HG02852 (cell line): ENCODE data around the gene TAF1B.

ENCODE experiments used
- ATAC-seq: cut with Tn5 transposase; IDR thresholded peaks from one replicate; pipeline ENCODE4 v1.9.1; 2021; ENCODE audit warnings: mild to moderate bottlenecking, moderate library complexity; ENCODE audit not compliant: unreplicated experiment

TAF1B gene

DNA sequence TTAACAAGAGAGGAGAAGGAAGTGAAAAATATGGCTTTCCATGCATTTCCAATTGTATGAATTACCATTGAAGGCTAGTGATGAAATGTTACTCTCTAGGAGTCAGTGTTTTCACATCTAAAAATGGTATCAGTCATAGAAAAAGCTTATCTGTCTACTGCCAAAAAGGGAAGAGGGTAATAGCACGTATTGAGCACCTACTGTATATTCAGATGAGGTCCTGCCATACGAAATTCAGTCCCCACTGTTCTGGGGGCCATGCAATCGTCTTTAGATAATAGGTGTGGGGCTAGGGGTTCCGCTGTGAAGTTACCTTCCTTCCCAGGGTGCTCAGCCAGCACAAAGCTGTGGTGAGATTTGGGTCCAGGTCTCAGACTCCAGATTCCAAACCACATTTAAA lies 94.0 kb downstream of the TAF1B start:
- ATAC-seq, result no peak

DNA sequence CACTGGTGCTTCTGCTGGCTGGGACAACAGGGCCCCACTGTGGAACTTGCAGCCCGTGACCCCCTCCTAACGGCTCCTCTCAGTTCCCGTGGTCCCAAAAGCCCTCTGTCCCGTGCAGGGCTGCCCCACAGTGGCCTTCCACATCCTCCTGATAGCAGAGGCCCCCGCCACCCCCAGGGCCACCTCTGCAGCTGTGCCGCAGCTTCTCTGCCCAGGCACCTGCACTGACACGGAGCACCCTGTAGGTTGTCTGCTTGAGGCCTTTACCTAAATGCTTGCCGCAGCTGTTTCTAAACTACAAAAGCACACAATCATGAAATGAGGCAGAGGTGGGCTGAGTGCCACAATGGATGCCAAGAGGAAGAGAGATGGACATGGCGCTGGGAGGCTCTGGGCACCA lies 94.7 kb downstream of the TAF1B start:
- no peak for ATAC-seq

DNA sequence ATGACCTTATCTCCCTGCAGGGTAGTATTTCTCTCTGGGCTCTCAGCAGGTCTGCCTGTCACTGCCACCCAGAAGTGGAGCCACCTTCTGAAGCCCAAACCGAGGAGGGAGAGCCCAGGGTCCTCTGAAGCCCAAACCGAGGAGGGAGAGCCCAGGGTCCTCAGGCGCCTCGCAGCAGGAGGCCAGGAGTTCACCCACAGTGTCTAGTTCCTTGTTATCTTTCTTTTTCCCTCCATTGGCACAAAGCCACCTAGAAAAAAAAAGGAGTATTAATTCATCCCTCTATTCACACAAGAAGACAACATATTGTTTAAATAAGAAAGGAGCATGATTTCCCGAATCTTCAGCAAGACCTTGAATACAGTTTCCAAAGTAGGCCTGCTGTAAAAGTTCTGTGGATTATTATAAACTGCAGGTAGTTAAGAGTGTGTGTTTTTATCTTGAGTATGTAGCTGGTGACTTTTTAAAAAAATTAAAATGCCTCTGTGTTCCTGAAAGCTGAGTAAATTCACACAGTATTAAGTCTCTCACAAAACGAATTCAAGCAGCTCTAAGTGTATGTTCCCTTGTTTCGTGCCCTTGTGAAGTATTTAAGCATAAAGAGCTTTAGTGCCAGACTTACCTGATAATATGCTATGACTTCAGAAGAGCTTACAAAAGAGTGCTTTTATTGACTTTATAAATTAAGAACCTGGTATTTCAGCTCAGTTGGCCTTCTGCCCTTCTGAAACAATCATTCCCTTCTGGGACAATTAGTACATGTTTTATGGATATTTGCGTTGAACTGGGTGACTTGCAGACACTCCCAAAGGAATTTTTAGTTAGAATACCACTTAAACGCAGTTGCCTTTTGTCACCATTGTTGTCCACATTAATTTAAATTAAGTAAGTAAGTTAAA lies 96.6 kb downstream of the TAF1B start:
- no peak for ATAC-seq

DNA sequence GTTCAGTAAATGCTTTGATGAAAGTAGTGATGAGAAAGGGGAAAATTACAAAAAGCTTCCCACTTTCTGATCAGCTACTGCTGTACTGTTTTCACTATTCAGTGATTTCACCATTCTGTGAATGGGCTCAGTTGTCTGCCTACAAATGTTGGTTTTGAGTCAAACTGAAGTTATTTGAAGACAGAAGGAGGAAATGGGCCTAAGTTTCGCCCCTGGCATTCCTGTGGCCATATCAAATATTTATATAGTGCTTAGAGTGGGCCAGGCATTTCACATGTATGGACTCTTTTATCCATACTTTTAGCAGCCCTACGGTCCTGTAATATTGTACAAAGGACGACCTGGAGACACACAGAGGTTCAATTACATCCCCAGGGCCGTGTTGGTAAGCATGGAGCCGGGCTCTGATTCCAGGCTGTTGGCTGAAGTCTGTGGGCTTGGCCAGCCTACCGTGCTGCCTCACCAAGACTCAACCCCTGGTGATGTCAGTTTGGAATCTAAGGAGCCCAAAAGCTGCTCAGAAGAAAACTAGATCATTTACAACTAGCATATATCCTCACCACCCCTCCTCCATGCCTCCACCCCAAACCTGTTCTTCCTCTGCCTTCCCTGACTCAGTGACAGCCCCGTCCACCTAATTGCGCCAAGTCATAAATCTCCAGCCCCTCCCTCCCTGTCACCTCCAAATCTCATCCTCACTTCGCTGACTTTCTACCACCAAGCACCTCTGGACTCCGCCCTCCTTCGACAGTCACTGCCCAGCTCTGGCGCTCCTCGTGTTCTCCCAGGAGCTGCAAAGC lies 98.1 kb downstream of the TAF1B start:
- no peak for ATAC-seq

DNA sequence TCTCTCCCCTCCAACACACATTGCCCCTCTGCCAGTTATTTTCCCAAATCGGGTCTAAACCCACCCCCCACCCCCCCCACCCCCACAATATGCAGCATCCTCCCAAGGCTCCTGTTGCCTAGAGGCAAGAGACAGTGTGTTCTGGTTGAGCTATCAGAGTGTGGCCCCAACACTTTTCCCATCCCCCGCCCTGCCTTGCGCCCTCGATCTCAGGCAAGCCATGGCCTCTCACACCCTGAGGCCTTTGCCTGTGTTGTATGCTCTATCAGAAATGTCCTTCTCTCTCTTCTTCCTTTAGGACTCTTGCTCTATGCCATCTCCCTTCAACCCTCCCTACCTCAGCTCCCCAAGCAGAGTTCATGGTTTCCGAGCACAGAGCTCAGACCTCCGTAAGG lies 98.7 kb downstream of the TAF1B start:
- no peak for ATAC-seq

DNA sequence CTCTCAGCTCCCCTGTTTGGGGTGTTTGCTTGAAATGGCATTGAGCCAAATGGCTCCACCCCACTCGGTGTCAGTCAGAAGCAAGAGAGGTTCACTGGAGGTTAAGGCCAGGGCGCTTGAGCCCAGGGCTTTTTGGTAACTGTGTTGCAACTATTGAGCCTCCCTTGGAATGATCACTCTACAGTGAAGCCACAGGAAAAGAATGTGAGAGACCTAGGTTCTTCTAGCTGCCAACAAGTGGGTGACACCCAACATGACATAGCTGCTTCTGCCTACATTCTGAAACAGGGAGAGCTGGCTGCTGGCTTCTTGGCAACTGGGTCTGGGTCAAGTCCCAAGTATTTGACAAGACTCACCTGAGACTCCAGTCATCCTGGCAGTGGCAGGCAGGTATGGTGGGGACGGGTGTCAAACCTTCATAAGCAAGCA lies 101.1 kb downstream of the TAF1B start:
- ATAC-seq, result no peak

DNA sequence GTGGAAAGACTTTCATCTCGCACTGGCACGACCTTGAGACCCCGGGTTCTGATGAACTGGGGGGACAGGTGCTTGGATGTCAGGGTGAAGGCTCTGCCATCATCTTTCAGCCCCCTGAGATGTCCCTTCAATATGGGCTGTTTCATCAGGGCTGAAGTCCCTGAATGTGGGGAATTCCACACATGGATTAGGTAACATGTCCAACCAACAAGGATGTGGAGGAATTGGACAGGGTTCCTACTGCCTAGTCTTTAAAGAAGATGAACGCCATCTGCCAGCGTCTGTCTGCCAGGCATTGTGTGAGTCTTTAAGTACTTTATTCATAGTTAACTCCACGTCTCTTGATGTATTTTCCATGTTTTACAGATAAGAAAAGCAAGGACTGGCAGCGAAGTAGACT lies 102.3 kb downstream of the TAF1B start:
- no peak for ATAC-seq

DNA sequence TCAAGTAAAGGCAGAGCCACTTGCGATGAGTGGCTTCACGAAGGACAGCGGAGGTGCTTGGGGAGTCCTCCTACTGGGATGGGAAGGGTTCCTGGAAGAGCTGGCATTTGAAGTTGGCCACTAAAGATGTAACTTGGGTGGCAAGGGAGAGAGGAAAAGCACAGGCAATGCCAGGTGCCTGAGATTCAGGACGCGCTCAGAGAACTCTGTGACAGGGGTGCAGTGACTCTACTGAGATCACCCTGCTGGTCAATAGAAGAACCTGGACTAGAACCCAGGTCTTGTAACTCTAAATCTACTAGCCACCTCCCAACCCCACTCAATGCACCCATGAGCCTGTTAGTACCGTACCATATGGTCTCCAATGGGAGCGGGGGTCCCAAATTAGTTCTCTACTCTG lies 102.8 kb downstream of the TAF1B start:
- no peak for ATAC-seq

DNA sequence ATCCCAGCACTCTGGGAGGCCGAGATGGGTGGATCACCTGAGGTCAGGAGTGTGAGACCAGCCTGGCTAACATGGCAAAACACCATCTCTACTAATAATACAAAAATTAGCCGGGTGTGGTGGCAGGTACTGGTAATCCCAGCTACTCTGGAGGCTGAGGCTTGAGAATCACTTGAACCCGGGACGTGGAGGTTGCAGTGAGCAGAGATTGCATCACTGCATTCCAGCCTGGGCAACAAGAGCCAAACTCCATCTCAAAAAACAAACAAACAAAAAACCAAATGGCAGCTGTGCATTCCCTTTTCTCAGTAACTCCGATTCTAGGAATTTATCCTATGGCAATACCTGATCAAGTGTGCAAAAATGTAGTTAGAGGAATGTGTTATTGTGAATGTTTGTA lies 103.5 kb downstream of the TAF1B start:
- ATAC-seq, result no peak

DNA sequence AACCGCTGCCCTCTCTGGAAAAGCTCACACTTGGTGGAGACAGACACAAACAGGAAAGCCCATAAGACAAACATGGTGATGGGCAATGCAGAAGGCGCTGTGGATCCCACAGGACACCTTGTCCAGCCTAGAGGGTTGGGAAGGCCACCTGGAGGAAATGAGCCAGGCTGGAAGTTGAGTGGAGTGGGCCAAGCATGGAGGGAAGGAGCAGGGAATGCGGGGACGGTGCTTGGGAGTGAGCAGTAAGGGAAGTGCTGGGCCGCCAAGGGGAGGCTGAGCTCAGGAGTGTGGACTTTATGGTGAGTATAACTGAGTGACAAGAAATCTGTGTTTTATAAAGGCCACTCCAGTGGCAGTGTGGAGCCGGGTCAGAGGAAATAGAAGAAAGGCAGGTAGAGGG lies 105.4 kb downstream of the TAF1B start:
- ATAC-seq, result no peak

DNA sequence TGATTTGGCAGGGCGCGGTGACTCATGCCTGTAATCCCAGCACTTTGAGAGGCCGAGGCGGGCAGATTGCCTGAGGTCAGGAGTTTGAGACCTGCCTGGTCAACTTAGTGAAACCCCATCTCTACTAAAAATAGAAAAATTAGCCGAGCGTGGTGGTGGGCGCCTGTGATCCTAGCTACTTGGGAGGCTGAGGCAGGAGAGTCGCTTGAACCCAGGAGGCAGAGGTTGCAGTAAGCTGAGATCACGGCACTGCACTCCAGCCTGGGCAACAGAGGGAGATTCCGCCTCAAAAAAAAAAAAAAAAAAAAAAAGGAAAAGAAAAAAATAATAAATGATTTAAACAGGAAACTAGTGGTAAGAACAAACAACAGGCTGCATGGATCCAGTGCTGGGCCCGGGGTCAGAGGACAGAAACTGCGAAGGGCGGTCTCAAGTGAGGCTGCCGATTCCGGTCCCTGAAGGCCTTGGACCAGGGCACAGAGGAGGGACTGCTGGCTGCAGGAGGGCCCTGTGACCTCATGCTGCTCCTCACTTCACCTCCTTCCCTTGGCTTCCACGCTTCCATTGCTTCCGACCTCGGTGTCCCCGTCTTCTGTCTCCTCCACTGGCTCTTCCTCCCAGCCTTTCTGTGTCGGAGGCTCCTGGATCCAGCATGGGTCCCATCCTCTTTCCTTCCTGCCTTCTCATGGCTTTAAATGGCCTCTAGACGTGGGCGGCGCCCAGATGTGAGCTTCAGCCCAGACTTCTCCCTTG lies 106.1 kb downstream of the TAF1B start:
- no peak for ATAC-seq

DNA sequence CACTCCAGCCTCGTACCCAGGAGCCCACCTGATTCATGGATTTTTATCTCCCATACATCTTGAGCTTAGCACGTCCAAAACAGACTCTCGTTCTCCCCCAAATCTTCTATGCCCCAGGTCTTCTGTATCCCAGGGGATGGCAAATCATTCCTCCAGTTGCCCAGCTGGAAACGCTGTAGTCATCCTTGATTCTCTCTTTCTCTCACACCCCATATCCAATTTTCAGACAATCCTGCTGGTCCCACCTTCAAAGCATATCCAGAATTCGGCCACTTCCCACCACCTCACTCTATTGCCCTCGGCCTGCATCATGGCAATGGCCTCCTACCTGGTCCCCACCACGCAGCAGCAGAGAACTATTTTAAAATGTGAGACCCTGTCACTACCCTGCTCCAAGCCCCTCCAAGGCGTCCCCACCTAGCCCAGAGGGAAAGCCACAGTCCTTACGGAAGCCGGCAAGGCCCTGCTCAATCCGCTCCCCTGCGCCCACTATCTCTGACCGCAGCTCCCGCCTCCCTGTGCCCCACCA lies 106.8 kb downstream of the TAF1B start:
- ATAC-seq, result no peak

DNA sequence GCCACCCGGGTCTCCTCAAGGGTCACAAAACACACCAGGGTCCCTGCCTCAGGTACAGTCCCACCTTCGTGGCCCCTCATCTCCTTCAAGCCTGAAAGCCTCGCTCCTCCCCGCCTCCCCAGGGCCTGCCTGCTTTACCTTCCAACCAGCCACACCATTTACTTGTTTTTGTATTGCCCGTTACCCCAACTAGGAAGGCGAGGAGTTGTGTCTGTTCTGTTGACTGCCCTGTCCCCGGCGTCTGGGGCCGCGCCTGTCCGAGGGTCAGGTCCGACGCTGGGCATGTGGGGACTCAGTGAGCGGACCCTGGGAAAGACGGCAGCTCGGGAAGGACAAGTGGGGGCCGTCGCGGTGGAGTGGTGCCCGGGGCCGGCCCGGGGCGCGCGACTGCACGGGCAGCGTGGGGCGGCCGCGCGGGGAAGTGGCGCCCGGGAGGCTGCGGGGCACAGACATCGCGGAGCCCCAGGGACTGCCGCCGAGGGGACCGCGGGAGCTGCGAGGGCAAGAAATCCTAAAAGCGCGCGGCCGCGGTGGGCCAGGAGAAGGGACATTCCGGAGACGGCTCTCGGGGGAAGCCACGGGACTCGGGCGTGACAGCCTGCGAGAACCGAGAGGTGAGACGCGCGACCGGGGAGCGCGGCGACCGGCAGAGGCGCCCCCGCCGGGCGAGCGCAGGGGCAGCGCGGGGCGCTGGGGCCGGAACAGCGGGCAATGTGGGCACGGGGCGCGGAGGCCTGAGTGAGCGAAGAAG lies 107.4 kb downstream of the TAF1B start:
- peak; percentile 36 for ATAC-seq

DNA sequence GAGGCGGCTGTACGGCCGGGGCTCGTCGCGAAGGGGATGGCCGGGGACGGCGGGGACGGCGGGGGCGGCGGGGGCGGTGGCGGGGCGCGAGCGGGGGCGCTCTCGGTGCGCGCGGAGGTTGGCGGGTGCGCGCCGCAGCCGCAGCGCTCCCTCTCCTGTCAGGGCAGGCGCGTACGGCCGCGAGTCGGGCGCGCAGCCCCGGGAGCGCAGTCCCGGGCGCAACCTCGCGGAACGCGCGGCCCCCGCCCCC lies 107.9 kb downstream of the TAF1B start:
- no peak for ATAC-seq

DNA sequence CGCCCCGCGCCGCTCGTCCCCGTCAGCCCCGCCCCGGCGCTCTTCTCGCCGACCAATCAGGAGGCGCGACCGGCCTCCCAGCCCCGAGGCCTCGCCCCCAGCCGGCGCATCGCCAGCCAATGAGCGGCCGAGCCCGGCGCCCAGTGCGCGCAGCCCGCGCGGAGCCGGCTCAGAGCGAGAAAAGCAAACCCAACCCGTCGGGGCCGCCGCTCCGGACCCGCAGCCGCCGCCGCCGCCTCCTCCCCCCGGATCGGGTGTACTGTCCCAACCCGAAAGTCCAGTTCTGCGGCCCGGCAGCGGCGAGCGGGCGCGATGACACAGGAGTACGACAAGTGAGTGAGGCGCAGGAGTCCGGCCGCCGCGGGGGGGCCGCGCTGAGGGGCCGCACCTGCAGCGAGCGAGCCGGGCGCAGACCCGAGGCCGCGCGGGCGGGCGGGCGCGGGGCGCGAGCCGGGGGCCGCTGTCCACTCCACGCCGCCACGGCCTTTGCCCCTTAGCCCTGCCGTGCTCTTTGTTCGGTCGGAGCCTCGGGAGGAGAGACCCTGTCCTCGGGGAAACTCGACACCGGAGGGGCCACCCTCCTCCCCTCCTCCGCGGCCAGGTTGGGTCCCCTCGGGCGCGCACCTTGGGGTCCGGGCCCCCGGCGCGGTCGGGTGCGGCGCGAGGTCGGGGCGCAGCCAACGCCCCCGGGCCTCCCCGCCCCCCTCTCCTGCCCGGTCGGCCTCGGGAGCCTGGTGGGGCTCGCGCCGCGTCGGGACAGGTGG lies 108.4 kb downstream of the TAF1B start, which contains the start of gene GRHL1:
TSS of gene GRHL1 (plus strand) at position 172 of the 764 bp plus-strand sequence. CDS start at position 313, 141 bp downstream.
- ATAC-seq, result peak; percentile 95

DNA sequence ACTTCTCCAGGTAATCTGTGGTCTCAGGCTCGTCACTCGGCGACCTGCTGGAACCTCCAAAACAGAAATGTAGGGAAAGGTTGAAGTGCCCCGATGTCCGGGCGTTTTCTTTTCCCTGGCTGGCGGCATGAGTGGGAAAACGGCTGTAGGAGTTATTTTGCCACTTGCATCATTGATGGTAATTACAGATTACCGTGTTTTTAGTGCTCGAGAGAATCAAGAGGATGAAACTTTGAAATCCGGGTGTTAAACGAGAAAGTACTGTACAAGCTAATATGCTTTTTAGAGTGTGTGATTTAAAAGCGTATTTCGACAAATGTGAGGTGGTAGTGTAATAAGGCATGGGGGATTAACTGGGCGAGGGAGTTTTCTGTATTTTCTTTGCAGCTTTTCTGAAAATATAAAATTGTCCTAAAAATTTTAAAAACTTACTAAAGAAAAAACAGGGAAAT lies 109.0 kb downstream of the TAF1B start:
- no peak for ATAC-seq

DNA sequence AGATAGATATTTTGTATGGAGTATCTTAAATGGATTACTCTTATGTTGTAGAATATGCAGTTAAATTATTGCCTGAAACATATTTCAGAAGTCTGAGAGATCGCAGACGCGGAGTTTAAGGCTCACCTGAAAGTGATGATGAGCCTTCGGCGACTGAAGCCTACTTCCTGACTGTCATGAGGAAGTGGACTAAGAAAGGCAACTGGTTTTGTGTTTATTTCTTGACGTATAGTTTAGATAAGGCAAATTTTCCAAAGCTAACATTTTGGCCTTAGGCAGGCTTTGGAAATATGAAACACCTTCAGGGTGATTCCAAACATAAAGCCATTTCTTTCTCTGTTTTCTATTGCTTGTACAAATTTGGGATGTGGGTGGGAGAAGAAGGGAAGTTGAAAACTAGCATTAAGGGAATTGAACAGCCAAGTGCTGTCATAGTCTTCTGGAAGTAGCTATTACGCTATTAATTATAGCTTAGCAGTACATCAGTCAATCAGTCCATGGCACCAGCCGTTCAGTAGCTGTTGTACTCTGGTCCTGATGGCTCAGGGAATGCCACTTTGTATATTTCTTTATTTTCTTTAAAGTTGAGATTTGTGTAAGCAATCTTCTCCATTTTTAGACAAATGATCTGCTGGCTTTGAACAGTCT lies 109.7 kb downstream of the TAF1B start:
- ATAC-seq, result no peak

DNA sequence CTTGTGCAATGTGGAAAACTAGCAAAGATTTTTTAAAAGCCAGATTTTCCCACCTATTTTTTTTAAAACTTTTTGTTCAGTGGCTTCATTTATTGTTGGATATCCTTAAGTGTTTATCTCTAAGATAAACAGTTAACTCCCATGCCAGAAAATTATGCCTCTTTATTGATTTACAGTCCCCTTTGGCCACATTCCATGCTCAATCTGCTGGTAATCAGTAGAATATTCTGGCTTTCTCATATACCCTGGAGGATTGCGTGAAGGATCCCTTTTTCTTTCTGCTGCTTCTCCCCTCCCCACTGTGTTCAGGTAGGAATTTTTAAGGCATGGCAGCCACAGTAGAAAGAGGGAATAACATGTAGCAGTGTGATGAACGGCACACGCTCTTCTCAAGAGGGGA lies 110.9 kb downstream of the TAF1B start:
- no peak for ATAC-seq

DNA sequence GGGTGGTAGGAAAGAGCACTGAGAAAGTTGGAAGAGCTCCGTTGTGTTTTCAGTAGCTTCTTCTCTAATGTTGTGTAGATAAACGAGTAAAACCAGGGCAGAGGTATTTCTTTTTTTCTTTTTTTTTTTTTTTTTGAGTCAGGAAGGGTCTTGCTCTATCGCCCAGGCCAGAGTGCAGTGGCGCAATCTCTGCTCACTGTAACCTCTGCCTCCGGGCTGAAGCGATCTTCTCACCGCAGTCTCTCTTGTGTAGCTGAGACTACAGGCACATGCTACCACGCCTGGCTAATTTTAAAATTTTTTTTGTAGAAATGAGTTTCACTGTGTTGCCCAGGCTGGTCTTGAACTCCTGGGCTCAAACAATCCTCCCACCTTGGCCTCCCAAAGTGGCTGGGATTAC lies 114.8 kb downstream of the TAF1B start:
- ATAC-seq, result no peak
